Loucy (cell line): ENCODE data around the gene HAUS3.
"Not testable (repeated sequence)": the region's sequence is repeated elsewhere in the genome, so short reads cannot be mapped to it uniquely, and the experiment has no call there.

Source experiments
- H2AFZ ChIP-seq: fragments of 200-600 bp; sonication (generic); 2 replicates; pipeline ENCODE4 v1.6.0; 2016; ENCODE audit warnings: antibody characterized with exemption, mild to moderate bottlenecking, low read length, moderate library complexity
- H3F3A ChIP-seq: fragments of 200-600 bp; 2 replicates; pipeline ENCODE4 v1.6.0; 2016; ENCODE audit warnings: antibody characterized with exemption, low read depth, mild to moderate bottlenecking
- H3K27me3 ChIP-seq: fragments of 200-600 bp; sonication (generic); 2 replicates; pipeline ENCODE4 v1.6.1; 2014; ENCODE audit warnings: low read length, mild to moderate bottlenecking; ENCODE audit not compliant: insufficient read depth, poor library complexity, severe bottlenecking
- H3K36me3 ChIP-seq: fragments of 200-600 bp; sonication (generic); 2 replicates; pipeline ENCODE4 v1.6.1; 2016; ENCODE audit warnings: low read length; ENCODE audit not compliant: insufficient read depth
- H3K4me1 ChIP-seq: fragments of 200-600 bp; sonication (generic); 2 replicates; pipeline ENCODE4 v1.5.1; 2014; ENCODE audit warnings: low read length, mild to moderate bottlenecking; ENCODE audit not compliant: insufficient read depth, poor library complexity, severe bottlenecking
- H3K4me2 ChIP-seq: fragments of 200-600 bp; sonication (generic); 2 replicates; pipeline ENCODE4 v1.6.0; 2014; ENCODE audit warnings: antibody characterized with exemption, low read length, low read depth, mild to moderate bottlenecking; ENCODE audit not compliant: poor library complexity, severe bottlenecking
- H3K4me3 ChIP-seq: fragments of 200-600 bp; sonication (generic); 2 replicates; pipeline ENCODE4 v1.5.1; 2014; ENCODE audit warnings: low read length, mild to moderate bottlenecking, mixed read lengths; ENCODE audit not compliant: poor library complexity, severe bottlenecking
- H3K79me2 ChIP-seq: fragments of 200-600 bp; sonication (generic); 2 replicates; pipeline ENCODE4 v1.6.1; 2014; ENCODE audit warnings: low read length; ENCODE audit not compliant: insufficient read depth
- H3K9ac ChIP-seq: fragments of 200-600 bp; sonication (generic); 2 replicates; pipeline ENCODE4 v1.6.0; 2014; ENCODE audit warnings: mild to moderate bottlenecking, low read depth, low read length, moderate library complexity; ENCODE audit not compliant: poor library complexity, severe bottlenecking
- H3K9me2 ChIP-seq: fragments of 200-600 bp; sonication (generic); replicated peaks from 2 replicates; pipeline ENCODE4 v1.6.1; 2016; ENCODE audit warnings: low read depth, low read length, mixed read lengths
- H3K9me3 ChIP-seq: fragments of 200-600 bp; sonication (generic); 2 replicates; pipeline ENCODE4 v1.6.1; 2014; ENCODE audit warnings: mild to moderate bottlenecking, antibody characterized with exemption, low read length, low read depth; ENCODE audit not compliant: insufficient read depth
- H4K20me1 ChIP-seq: fragments of 200-600 bp; sonication (generic); 2 replicates; pipeline ENCODE4 v1.6.0; 2014; ENCODE audit warnings: antibody characterized with exemption, low read length, mild to moderate bottlenecking; ENCODE audit not compliant: insufficient read depth, poor library complexity, severe bottlenecking
- CTCF ChIP-seq: fragments of 200-600 bp; sonication (generic); conservative IDR thresholded peaks from 2 replicates; pipeline ENCODE4 v1.5.1; 2014; ENCODE audit warnings: mild to moderate bottlenecking, antibody characterized with exemption, low read length
- EZH2phosphoT487 ChIP-seq: fragments of 200-600 bp; IDR thresholded peaks from 2 replicates; pipeline ENCODE4 v1.6.1; 2018; ENCODE audit warnings: antibody characterized with exemption, mild to moderate bottlenecking, moderate library complexity, borderline replicate concordance

Gene HAUS3

GRCh38 chr4:2231082-2231481, 10.8 kb downstream of the HAUS3 start:
- Histone ChIP-seq H3K9me2 (no peaks in the 10 kb centered on the region), H3K36me3 (peaks cover 20% of the 10 kb centered on the region)
- TF ChIP-seq CTCF, result no peak
- no peak for TF ChIP-seq EZH2phosphoT487

GRCh38 chr4:2226261-2226660, 15.7 kb downstream of the HAUS3 start:
- H2AFZ ChIP-seq, result no peak overlapping the region
- no peak overlapping the region for H3K4me2 ChIP-seq
- H4K20me1 ChIP-seq, result no peaks in the 10 kb centered on the region
- H3K79me2 ChIP-seq, result no peaks in the 10 kb centered on the region
- H3K9ac ChIP-seq, result no peak overlapping the region
- H3F3A ChIP-seq, result no peaks in the 10 kb centered on the region
- no peaks in the 10 kb centered on the region for H3K36me3 ChIP-seq
- H3K9me3 ChIP-seq, result no peaks in the 10 kb centered on the region
- no peak for TF ChIP-seq EZH2phosphoT487
- TF ChIP-seq CTCF, result no peak
- peaks cover 4% of the 10 kb centered on the region for H3K4me1 ChIP-seq
- H3K9me2 ChIP-seq, result no peaks in the 10 kb centered on the region
- no peaks in the 10 kb centered on the region for H3K27me3 ChIP-seq
- H3K4me3 ChIP-seq, result no peak overlapping the region

More at GRCh38 chr4:2231082-2231481, 10.8 kb downstream of the HAUS3 start:
- Histone ChIP-seq H3F3A (no peaks in the 10 kb centered on the region), H3K9me3 (no peaks in the 10 kb centered on the region), H3K4me2 (no peak overlapping the region), H3K4me3 (no peak overlapping the region), H3K27me3 (no peaks in the 10 kb centered on the region), H4K20me1 (peaks cover 18% of the 10 kb centered on the region), H3K9ac (no peak overlapping the region), H3K79me2 (peaks cover 31% of the 10 kb centered on the region), H2AFZ (no peak overlapping the region), H3K4me1 (peaks cover 33% of the 10 kb centered on the region)

DNA sequence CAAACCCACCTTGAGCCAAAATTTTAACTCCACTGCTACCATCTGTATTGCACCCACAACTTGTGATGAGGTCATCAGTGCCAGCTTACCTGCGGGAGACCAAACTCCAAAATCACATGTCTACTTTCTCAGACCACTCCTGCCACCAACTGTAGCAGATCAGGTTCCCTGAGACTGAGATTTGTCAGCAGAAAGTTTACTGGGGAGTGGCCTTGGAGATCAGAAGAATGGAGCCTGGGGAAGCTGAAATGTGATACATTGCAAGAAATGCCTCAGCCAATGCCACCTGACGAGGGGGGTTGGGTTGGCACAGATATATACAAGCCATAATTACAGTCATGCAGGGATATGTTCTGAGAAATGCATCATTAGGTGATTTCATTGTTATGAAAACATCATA, 19.1 kb downstream of the HAUS3 start:
- Histone ChIP-seq H3K4me2 (no peak overlapping the region), H4K20me1 (no peaks in the 10 kb centered on the region), H3K9me3 (no peaks in the 10 kb centered on the region), H3K9me2 (no peaks in the 10 kb centered on the region), H3K4me1 (peaks cover 4% of the 10 kb centered on the region), H3K36me3 (no peaks in the 10 kb centered on the region), H3K4me3 (no peak overlapping the region), H2AFZ (no peak overlapping the region), H3K79me2 (no peaks in the 10 kb centered on the region), H3K9ac (no peak overlapping the region), H3K27me3 (no peaks in the 10 kb centered on the region), H3F3A (no peaks in the 10 kb centered on the region)
- TF ChIP-seq EZH2phosphoT487 (no peak), CTCF (no peak)

DNA sequence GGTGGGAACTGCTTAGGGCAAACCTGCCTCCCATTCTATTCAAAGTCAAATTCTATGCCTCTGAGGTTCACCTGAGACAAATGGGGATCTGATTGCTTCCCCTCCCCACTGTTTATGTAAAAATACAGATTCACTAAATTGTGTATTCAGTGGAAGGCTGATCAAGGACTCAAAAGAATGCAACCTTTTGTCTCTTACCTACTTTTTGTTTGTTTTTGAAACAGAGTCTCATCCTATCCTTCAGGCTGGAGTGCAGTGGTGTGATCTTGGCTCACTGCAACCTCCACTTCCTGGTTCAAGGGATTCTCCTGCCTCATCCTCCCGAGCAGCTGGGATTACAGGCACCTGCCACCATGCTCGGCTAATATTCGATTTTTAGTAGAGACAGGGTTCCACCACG, 20.5 kb downstream of the HAUS3 start:
- H3K9ac ChIP-seq, H3K4me3 ChIP-seq, H3K4me2 ChIP-seq: not testable (repeated sequence)

More for the DNA sequence above, 20.5 kb downstream of the HAUS3 start:
- H3K79me2 ChIP-seq, H3K4me1 ChIP-seq, H3F3A ChIP-seq, H3K36me3 ChIP-seq, H2AFZ ChIP-seq, H3K9me2 ChIP-seq, H4K20me1 ChIP-seq, H3K9me3 ChIP-seq, H3K27me3 ChIP-seq: not testable (repeated sequence)
